ENCODE data around the gene SPTBN1. TPM values are rescaled to one million over a fixed set of nuclear protein-coding genes. Genes with fewer than 3 reads are reported as not detected.

SPTBN1 gene
- total and polyA plus RNA-seq, 2 of the 13 experiments (the other 11 are each of a cell fraction or from before 2014, with no cell fraction given) = 123 to 299 TPM

- 0 out of 2 replicates have a peak, but pooled peaks have one; percentile 46 for TF ChIP-seq ZNF724P (CRISPR knock-in tag; IDR thresholded peaks at IDR 0.05; ENCODE audit: borderline replicate concordance)
- peak; percentile 70; the same call in 1 of the 2 replicates for TF ChIP-seq CBFB (CRISPR knock-in tag; IDR thresholded peaks at IDR 0.05)
- TF ChIP-seq ZNF276 (CRISPR knock-in tag; IDR thresholded peaks at IDR 0.05; ENCODE audit: low read depth) = no peak
- peak; percentile 72 for TF ChIP-seq BRF2 (CRISPR knock-in tag; IDR thresholded peaks at IDR 0.05)
- TF ChIP-seq ZBTB7B (CRISPR knock-in tag; IDR thresholded peaks at IDR 0.05) = peak; percentile 88
- TF ChIP-seq FUBP1 (CRISPR knock-in tag; IDR thresholded peaks at IDR 0.05; ENCODE audit: borderline replicate concordance) = no peak
- TF ChIP-seq HNF4G (IDR thresholded peaks at IDR 0.05; ENCODE audit: borderline replicate concordance, low read depth, low read length) = no peak
- no peak for TF ChIP-seq HNF4G (CRISPR knock-in tag; IDR thresholded peaks at IDR 0.05; ENCODE audit: borderline replicate concordance, low read depth)
- peak; percentile 52 for TF ChIP-seq YY1 (IDR thresholded peaks at IDR 0.05; ENCODE audit: insufficient read depth, insufficient replicate concordance, low read depth, low read length)
- no peak for TF ChIP-seq MAFF (IDR thresholded peaks at IDR 0.05; ENCODE audit: low read depth, low read length)
- TF ChIP-seq NFIB (CRISPR knock-in tag; IDR thresholded peaks at IDR 0.05; ENCODE audit: borderline replicate concordance) = 0 out of 2 replicates have a peak, but pooled peaks have one; percentile 14
- TF ChIP-seq ZBTB14 (CRISPR knock-in tag; IDR thresholded peaks at IDR 0.05) = peak; percentile 95
- TF ChIP-seq KDM6A (CRISPR knock-in tag; IDR thresholded peaks at IDR 0.05; ENCODE audit: low read depth) = no peak
- TF ChIP-seq ZNF678 (CRISPR knock-in tag; IDR thresholded peaks at IDR 0.05) = no peak
- no peak for TF ChIP-seq RFX1 (IDR thresholded peaks at IDR 0.05)
- 0 out of 2 replicates have a peak, but pooled peaks have one; percentile 25 for TF ChIP-seq THAP8 (CRISPR knock-in tag; IDR thresholded peaks at IDR 0.05; ENCODE audit: borderline replicate concordance)
- peak; percentile 57 for TF ChIP-seq HMG20B (CRISPR knock-in tag; conservative IDR thresholded peaks at IDR 0.05)
- TF ChIP-seq PAWR (CRISPR knock-in tag; IDR thresholded peaks at IDR 0.05; ENCODE audit: borderline replicate concordance) = no peak
- no peak for TF ChIP-seq CHCHD3 (CRISPR knock-in tag; IDR thresholded peaks at IDR 0.05)
- no peak for TF ChIP-seq NFE2L1 (CRISPR knock-in tag; IDR thresholded peaks at IDR 0.05; ENCODE audit: borderline replicate concordance)
- TF ChIP-seq REXO4 (CRISPR knock-in tag; IDR thresholded peaks at IDR 0.05; ENCODE audit: borderline replicate concordance) = no peak
- no peak for TF ChIP-seq ZNF451 (CRISPR knock-in tag; IDR thresholded peaks at IDR 0.05)
- TF ChIP-seq ZNF468 (CRISPR knock-in tag; IDR thresholded peaks at IDR 0.05) = no peak
- TF ChIP-seq GZF1 (CRISPR knock-in tag; IDR thresholded peaks at IDR 0.05) = no peak
These were observed at the start of gene SPTBN1 (continued) for GRCh38 chr2:54455563-54456361.
